HPDE6-E6E7 (cell line): Measurements from ENCODE around the gene COX7A2L.
"Not testable (repeated sequence)": the region's sequence is repeated elsewhere in the genome, so short reads cannot be mapped to it uniquely, and the experiment has no call there.

ENCODE experiments used
- DNase-seq: peaks from one replicate; pipeline ENCODE4 v3.0.0; 2011; ENCODE audit warnings: missing footprints; ENCODE audit errors: extremely low spot score

COX7A2L gene

GRCh38 chr2:42360890-42361727 lies at the start of gene COX7A2L:
TSS of gene COX7A2L (minus strand) at chr2:42361217. CDS start at chr2:42361161, 56 bp downstream.
- DNase-seq, result peak; percentile 97

GRCh38 chr2:42408009-42408408 lies 47.0 kb upstream of the COX7A2L start:
- no peak for DNase-seq

DNA sequence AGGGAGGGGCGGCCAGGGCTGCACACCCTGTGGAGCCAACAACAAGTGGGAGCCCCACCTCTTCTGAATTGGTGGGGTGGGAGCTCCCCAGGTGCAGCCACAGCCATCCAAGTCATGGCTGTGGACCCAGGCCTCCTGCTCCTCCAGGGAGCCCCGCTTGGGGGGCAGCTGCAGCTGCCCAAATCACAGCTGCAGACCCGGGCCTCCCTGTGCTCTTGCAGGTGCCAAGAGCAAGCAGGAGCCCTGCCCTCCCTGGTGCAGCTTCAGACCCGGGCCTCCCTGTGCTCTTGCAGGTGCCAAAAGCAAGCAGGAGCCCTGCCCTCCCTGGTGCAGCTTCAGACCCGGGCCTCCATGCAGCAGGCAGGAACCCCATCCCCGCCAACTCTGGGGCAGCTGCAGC lies 46.5 kb upstream of the COX7A2L start:
- DNase-seq, result no peak

DNA sequence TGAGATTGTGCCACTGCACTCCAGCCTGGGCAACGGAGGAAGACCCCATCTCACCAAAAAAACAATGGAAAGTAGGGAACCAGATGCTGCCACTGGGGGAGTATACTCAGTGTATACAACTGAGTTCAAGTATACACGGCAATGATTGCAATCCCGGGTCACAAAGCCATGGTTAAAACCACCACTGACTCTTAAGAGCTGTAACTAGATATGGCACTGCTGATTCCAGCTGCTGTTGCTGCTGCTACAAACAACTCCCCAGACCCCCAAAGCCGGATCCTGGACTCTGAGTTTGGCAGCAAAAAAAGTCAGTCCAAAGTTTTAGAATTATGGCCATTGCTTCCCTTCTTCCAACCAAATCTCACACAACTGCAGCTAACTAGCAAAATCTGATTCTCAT lies 43.7 kb upstream of the COX7A2L start:
- no peak for DNase-seq

- no peak for DNase-seq
Observed at GRCh38 chr2:42401773-42402172, 40.8 kb upstream of the COX7A2L start.

GRCh38 chr2:42398052-42398451 lies 37.0 kb upstream of the COX7A2L start:
- not testable (repeated sequence) for DNase-seq

- not testable (repeated sequence) for DNase-seq
Observed at GRCh38 chr2:42393320-42393719, 32.3 kb upstream of the COX7A2L start.

DNA sequence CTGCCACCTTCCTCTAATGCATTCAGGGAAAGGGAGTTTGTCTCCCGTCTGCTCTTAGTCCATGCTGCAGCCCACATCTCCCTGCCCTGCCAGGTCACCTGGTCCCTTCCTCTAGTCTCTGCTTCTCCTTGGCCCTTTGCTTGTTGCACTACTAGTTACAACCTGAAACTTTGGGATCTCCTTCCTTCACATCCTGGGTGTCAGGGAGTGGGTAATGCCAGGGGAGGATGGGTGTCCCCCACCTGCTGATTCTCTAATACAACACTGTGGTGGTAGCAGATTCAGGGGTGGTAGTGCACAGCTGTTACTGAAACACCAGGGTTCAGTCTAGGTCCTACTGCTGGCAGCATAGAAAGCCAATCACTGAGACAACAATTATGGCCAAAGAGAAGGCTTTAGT lies 31.2 kb upstream of the COX7A2L start:
- DNase-seq, result no peak

- DNase-seq, result no peak
Observed at GRCh38 chr2:42390401-42390969, 29.5 kb upstream of the COX7A2L start.

DNA sequence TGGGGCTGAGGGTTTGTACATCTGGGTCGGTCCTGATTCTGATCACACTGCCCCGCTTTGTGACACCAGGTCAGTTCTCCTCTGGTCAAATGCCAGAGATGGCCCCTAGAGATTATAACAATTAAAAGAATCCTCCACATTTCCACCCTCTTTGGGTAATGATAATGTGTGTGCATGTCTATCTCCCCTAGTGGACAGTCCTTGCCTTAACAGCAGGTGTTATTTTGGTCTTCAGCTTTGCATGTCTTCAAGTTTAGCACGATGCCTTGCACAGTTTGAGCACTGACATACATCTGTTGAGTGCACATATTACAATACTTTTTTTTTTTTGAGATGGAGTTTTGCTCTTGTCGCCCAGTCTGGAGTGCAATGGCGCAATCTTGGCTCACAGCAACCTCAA lies 25.7 kb upstream of the COX7A2L start:
- no peak for DNase-seq

DNA sequence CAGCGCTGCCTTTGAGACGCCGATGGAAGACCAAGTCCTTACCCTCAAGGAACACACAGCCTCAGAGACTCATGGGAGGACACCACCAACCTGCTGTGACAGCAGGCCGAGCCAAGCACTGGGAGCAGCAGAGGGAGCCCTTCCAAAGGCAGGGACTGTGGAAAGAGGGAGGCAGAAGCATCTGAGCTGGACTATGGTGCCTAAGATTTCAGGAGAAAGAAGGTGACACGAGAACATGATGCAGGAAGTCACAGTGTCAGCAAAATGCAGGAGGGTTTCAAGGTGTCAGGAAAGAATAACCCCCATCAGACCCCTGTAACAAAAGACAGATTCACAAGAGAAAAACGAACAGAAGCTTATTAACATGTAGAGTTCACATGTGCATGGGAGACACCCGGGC lies 24.2 kb upstream of the COX7A2L start:
- DNase-seq, result no peak

- no peak for DNase-seq
Observed at GRCh38 chr2:42383855-42384530, 23.0 kb upstream of the COX7A2L start.

DNA sequence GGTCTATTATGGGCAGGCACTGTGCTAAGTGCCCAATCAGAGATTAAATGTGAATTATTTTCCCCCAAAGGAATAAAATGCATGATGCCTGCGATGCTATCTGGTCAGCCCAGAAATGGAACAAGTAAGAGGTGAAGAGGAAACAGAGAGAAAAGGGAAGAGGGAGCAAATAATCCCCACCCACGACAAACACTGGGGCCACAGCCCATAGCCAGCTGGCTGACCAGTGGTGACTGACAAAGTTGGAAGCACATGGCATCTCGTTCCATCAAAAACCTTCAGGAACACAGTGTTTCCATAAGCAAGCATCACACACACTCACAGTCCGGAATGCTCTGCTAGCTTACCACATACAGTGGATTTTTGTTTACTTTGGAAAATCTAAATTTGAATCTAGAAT lies 21.1 kb upstream of the COX7A2L start:
- no peak for DNase-seq

- not testable (repeated sequence) for DNase-seq
Observed at GRCh38 chr2:42380026-42380425, 19.0 kb upstream of the COX7A2L start.

DNA sequence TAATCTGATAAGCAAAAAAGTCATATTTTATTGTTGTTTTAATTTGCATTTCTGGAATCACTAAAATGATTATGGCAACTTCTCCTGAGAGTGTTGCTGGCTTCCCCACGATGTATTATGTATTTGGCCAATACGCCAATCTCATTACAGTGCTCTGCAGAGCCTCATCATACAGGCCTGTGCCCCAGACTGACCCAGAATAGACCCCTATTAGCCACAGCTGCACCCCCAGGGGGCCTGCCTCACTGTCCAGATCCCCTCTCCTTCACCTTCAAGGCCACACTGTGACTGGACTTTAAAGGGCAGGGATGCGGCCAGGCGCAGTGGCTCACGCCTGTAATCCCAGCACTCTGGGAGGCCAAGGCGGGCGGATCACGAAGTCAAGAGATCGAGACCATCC lies 17.4 kb upstream of the COX7A2L start:
- no peak for DNase-seq

DNA sequence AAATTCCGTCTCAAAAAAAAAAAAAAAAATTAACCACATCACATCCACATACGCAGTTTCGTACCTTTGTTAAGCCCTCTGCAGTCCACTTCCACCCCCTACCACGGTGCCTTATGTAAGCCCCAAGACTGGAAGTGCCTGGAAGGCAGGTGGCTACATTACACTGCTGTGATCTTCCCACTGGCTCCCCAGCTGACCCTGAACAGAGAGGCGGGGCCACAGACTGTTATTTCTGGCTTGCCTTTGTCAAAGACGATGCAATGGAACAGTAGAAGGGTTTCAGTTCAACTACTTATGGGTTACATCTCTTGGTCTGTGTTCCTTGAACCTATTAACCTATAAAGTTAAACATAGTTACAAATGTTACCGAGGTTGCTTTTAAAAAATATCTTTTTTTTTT lies 15.7 kb upstream of the COX7A2L start:
- DNase-seq, result no peak

- no peak for DNase-seq
Observed at GRCh38 chr2:42372474-42373200, 11.6 kb upstream of the COX7A2L start.

DNA sequence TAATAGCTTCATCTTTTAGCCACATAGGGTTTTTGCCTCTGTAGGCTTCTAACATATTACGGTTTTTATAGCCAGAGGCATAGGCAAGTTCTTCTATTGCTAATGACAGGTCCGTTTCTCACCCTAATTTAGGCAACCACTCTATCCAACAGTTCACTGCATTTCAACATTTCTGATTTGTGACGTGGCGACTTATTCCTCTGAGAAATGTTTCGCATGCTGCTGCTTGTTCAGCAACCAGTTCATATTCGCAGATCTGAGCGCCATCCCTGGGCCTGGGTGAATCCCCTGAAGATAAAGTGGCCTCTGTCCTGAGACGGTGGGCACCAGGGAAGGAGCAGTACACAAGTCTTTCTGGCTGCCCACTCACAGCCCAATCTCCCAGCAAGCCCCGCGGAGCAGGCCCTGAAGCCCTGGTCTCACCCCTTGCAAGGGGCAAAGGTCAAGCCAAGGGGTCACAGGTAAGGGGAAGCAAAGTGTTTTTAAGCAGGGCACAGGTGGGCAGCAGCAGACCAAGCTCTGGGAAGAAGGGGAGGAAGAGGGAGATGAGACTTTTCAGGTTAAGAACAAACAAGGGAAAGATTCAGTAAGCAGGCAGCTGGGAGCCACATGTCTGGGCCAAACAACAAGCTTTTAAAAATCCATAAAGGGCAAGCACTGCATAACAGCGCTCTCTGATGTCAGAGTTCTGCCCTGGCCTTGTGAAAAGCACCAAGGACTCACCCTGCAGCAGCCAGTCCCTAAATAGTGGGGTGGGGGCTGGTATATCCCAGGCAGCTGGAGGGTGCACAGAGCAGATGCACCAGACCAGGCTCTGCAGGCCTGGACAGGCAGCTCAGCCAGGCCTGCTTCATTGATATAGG lies 10.8 kb upstream of the COX7A2L start:
- DNase-seq, result peak; percentile 58

DNA sequence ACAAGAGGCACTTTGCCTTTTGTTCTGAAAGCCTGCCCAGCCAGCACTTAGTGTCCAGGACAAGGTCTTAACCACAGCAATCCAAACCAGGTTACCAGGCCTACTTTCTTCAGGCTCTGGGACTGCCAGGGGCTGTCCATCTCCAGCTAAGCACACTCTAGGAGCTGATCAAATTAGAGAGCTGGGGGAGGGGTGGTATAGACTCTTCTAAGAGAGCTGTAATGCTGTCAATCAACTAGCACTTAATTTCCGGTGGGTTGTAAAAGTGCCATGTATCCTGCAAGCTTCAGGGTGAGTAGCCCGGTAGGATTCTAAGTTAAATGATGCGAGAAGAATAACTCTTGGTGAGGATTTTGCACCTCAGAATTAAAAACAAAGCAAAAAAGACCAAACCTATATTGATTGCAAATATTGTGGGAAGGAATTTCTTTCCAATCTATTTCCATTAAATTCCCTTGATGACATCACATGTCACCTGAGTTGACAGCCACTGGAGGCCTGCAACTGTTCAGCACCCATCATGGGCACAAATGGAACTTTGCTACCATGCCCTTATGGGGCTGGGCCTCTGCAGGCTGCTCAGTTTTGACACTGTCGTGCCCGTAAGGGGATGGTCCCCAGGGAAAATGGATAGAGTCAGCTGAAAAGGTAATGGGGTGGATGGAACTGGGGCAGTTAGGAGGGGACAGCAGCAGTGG lies 8.7 kb upstream of the COX7A2L start:
- DNase-seq, result no peak

DNA sequence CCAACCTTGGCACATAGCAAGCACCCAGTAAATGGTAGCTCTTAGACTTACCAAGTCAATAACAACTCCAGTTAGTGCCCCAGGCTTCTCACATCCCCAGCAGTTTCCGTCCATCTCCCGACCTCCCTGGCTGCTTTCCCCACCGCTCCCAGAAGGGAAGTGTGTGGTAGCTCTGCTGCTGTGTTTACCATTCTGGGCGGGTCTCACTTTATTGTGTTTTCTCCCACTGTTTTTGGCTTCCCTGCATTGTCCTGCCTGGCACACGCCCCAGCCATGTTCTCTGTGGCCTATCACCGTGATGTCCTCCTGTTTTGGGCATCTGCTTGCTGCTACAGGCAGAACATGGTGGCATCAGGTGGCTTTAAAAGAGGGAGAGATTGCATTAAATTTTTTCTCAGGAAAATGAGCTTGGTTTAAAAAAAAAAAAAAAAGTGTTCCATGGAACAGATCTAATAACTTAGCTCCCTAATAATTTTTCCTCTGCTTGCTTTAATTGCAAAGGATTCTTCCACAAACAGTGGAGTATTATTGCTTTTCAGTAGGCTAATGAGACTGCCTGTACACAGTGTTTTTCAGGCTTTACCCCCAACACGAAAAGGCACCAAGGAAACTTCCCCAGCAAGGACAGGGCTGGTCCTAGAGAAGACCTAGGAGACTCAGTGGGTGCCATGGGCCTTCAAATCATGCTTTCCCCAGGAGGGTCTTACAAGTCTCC lies 8.0 kb upstream of the COX7A2L start:
- DNase-seq, result no peak
